ENCODE measurements around the gene KRTAP10-5. TPM values are rescaled to one million over a fixed set of nuclear protein-coding genes. Genes with fewer than 3 reads are reported as not detected.

Gene KRTAP10-5
- total RNA-seq, 1 experiment from 2014 or later: not detected

GRCh38 chr21:44567481-44568171, 12.8 kb downstream of the KRTAP10-5 start:
- no TSS peak for BruUV-seq (replicated peaks)
- CTCF ChIA-PET: no interaction called here
- in situ Hi-C loops (cut with HindIII; ENCODE audit: low pct_unique_long_range_greater_than_20kb, low sequenced_read_pairs): no loop called here

GRCh38 chr21:44566403-44566802, 14.0 kb downstream of the KRTAP10-5 start:
- Histone ChIP-seq H3K27ac (ENCODE audit: low read length) (no peak overlapping the region), H3K9me3 (ENCODE audit: control insufficient read depth, insufficient read depth, low read depth, low read length) (no peaks in the 10 kb centered on the region), H3K4me3 (ENCODE audit: low read depth in 2 of 2, low read length in 2 of 2) (no peak overlapping the region), H3K36me3 (ENCODE audit: control insufficient read depth, insufficient read depth, low read length) (no peaks in the 10 kb centered on the region), H3K4me1 (ENCODE audit: control insufficient read depth, insufficient read depth, low read length) (no peaks in the 10 kb centered on the region), H3K27me3 (ENCODE audit: control insufficient read depth, insufficient read depth, low read length) (no peaks in the 10 kb centered on the region)
- BruUV-seq (replicated peaks): no TSS peak
- CTCF ChIA-PET: no interaction called here
- POLR2A ChIA-PET: no interaction called here
- no peak for TF ChIP-seq SIN3A (IDR thresholded peaks at IDR 0.05; ENCODE audit: borderline replicate concordance, insufficient read depth, low read depth, low read length)
- no peak for TF ChIP-seq CTCF (IDR thresholded peaks at IDR 0.05)
- no peak for TF ChIP-seq POLR2AphosphoS5 (IDR thresholded peaks at IDR 0.05; ENCODE audit: low read depth, low read length)
- TF ChIP-seq REST (IDR thresholded peaks at IDR 0.05; ENCODE audit: insufficient read depth in 1 of 2, low read depth in 2 of 2, low read length in 1 of 2): no peak
- TF ChIP-seq TCF7L2 (IDR thresholded peaks at IDR 0.05; ENCODE audit: low read depth, low read length): no peak
- DNase-seq (ENCODE audit: low read depth, low spot score) (no peak), ATAC-seq (no peak)
- intact Hi-C loops (cut with micrococcal nuclease; ENCODE audit: unreplicated experiment): no loop called here
- in situ Hi-C loops (cut with HindIII; ENCODE audit: low pct_unique_long_range_greater_than_20kb, low sequenced_read_pairs): no loop called here

More at GRCh38 chr21:44567481-44568171, 12.8 kb downstream of the KRTAP10-5 start:
- no peak for ATAC-seq
- Histone ChIP-seq H3K36me3 (ENCODE audit: control insufficient read depth, insufficient read depth, low read length) (no peaks in the 10 kb centered on the region), H3K27me3 (ENCODE audit: control insufficient read depth, insufficient read depth, low read length) (no peaks in the 10 kb centered on the region), H3K4me3 (ENCODE audit: low read depth in 2 of 2, low read length in 2 of 2) (no peak overlapping the region), H3K4me1 (ENCODE audit: control insufficient read depth, insufficient read depth, low read length) (no peaks in the 10 kb centered on the region), H3K9me3 (ENCODE audit: control insufficient read depth, insufficient read depth, low read depth, low read length) (no peaks in the 10 kb centered on the region), H3K27ac (ENCODE audit: low read length) (no peak overlapping the region)
- POLR2A ChIA-PET: no interaction called here
- DNase-seq (ENCODE audit: low read depth, low spot score): no peak
- intact Hi-C loops (cut with micrococcal nuclease; ENCODE audit: unreplicated experiment): no loop called here
- TF ChIP-seq CTCF (IDR thresholded peaks at IDR 0.05): no peak
- no peak for TF ChIP-seq POLR2AphosphoS5 (IDR thresholded peaks at IDR 0.05; ENCODE audit: low read depth, low read length)
- TF ChIP-seq REST (IDR thresholded peaks at IDR 0.05; ENCODE audit: insufficient read depth in 1 of 2, low read depth in 2 of 2, low read length in 1 of 2): no peak
- no peak for TF ChIP-seq TCF7L2 (IDR thresholded peaks at IDR 0.05; ENCODE audit: low read depth, low read length)
- no peak for TF ChIP-seq SIN3A (IDR thresholded peaks at IDR 0.05; ENCODE audit: borderline replicate concordance, insufficient read depth, low read depth, low read length)
